Immature natural killer cell (primary cell): ENCODE measurements around the gene UQCC2. TPM values are rescaled to one million over a fixed set of nuclear protein-coding genes. Genes with fewer than 3 reads are reported as not detected.

Experiments
- DNase-seq, 3 donors: peaks; one replicate each; pipeline ENCODE4 v3.0.0; 2022; ENCODE audit warnings: mixed read lengths in 1 of 3
- H3K27ac Mint-ChIP-seq, 6 donors: one replicate each; pipeline ENCODE4 v1.8.0; 2020; ENCODE audit warnings: mixed read lengths in 6 of 6, mild to moderate bottlenecking in 5 of 6, inconsistent platforms in 4 of 6, moderate library complexity in 3 of 6
- H3K27me3 Mint-ChIP-seq, 3 donors: one replicate each; pipeline ENCODE4 v1.8.0; 2020 to 2021; ENCODE audit warnings: low read depth in 3 of 3, mild to moderate bottlenecking in 3 of 3, mixed read lengths in 3 of 3, moderate library complexity in 3 of 3, inconsistent platforms in 1 of 3
- H3K36me3 Mint-ChIP-seq, 3 donors: one replicate each; pipeline ENCODE4 v1.8.0; 2020; ENCODE audit warnings: mixed read lengths in 3 of 3, inconsistent platforms in 2 of 3, mild to moderate bottlenecking in 2 of 3
- H3K4me1 Mint-ChIP-seq, 2 donors: one replicate each; pipeline ENCODE4 v1.8.0; 2020; ENCODE audit warnings: inconsistent platforms in 2 of 2, mild to moderate bottlenecking in 2 of 2, mixed read lengths in 2 of 2, moderate library complexity in 1 of 2
- H3K4me3 Mint-ChIP-seq, 5 donors: one replicate each; pipeline ENCODE4 v1.8.0; 2020; ENCODE audit warnings: mild to moderate bottlenecking in 5 of 5, mixed read lengths in 5 of 5, inconsistent platforms in 3 of 5, moderate library complexity in 3 of 5
- H3K9me3 Mint-ChIP-seq, 6 donors: one replicate each; pipeline ENCODE4 v1.8.0; 2020; ENCODE audit warnings: mild to moderate bottlenecking in 6 of 6, mixed read lengths in 6 of 6, inconsistent platforms in 4 of 6, moderate library complexity in 3 of 6
- polyA plus RNA-seq, 3 donors: library from polyadenylated mRNA; unstranded; fragments of 300-500 nt; fragmentation: Illumina TruSeq; gene quantifications; one replicate each; pipeline ENCODE4 v1.2.3, GENCODE V29; 2021

The UQCC2 gene
- 10 to 100 TPM; 27.9 to 48.8 (median 37.4) TPM for polyA plus RNA-seq

GRCh38 chr6:33711140-33712129 is at the start of gene UQCC2:
TSS of gene UQCC2 (minus strand) at chr6:33711700. CDS start at chr6:33711686, 14 bp downstream.
- peaks cover 4 to 7% (median 5%) of the 10 kb centered on the region in 3 donors for H3K27me3 Mint-ChIP-seq
- peak within 1 kb of the TSS; percentile 87 to 99 (median 98) for H3K27ac Mint-ChIP-seq
- H3K36me3 Mint-ChIP-seq, result no peaks in the 10 kb centered on the region
- peaks cover 23 to 25% of the 10 kb centered on the region in 2 donors for H3K4me1 Mint-ChIP-seq
- peak; percentile 96 to 98 (median 98) for DNase-seq
- no peaks in the 10 kb centered on the region for H3K9me3 Mint-ChIP-seq
- H3K4me3 Mint-ChIP-seq, result peak within 1 kb of the TSS; percentile 98 to 100 (median 98)

GRCh38 chr6:33759887-33760629 is 48.6 kb upstream of the UQCC2 start:
- Mint-ChIP-seq H3K27ac (no peak overlapping the region), H3K27me3 (peaks cover 0 to 6% (median 6%) of the 10 kb centered on the region in 3 donors)

GRCh38 chr6:33758815-33759216 is 47.3 kb upstream of the UQCC2 start:
- no peaks in the 10 kb centered on the region for H3K4me1 Mint-ChIP-seq

More at GRCh38 chr6:33759887-33760629, 48.6 kb upstream of the UQCC2 start:
- Mint-ChIP-seq H3K4me3 (no peak overlapping the region), H3K36me3 (no peaks in the 10 kb centered on the region), H3K9me3 (no peaks in the 10 kb centered on the region), H3K4me1 (no peaks in the 10 kb centered on the region)
- no peak for DNase-seq

GRCh38 chr6:33757906-33758305 is 46.4 kb upstream of the UQCC2 start:
- H3K27ac Mint-ChIP-seq, result no peak overlapping the region
- no peaks in the 10 kb centered on the region for H3K36me3 Mint-ChIP-seq
- H3K9me3 Mint-ChIP-seq, result no peaks in the 10 kb centered on the region
- H3K27me3 Mint-ChIP-seq, result peaks cover 0 to 6% (median 4%) of the 10 kb centered on the region in 3 donors
- no peaks in the 10 kb centered on the region for H3K4me1 Mint-ChIP-seq
- DNase-seq, result no peak
- H3K4me3 Mint-ChIP-seq, result no peak overlapping the region

More at GRCh38 chr6:33758815-33759216, 47.3 kb upstream of the UQCC2 start:
- H3K27me3 Mint-ChIP-seq, result peaks cover 0 to 6% (median 4%) of the 10 kb centered on the region in 3 donors
- H3K36me3 Mint-ChIP-seq, result no peaks in the 10 kb centered on the region
- no peaks in the 10 kb centered on the region for H3K9me3 Mint-ChIP-seq
- H3K4me3 Mint-ChIP-seq, result no peak overlapping the region
- no peak overlapping the region for H3K27ac Mint-ChIP-seq
- no peak for DNase-seq

GRCh38 chr6:33757113-33757512 is 45.6 kb upstream of the UQCC2 start:
- Mint-ChIP-seq H3K27ac (no peak overlapping the region), H3K4me3 (no peak overlapping the region), H3K4me1 (no peaks in the 10 kb centered on the region), H3K27me3 (peaks cover 0 to 6% (median under 1%) of the 10 kb centered on the region in 3 donors), H3K36me3 (no peaks in the 10 kb centered on the region), H3K9me3 (no peaks in the 10 kb centered on the region)
- DNase-seq, result no peak

GRCh38 chr6:33756211-33756954 is 44.9 kb upstream of the UQCC2 start:
- peaks cover 0 to 6% (median 0%) of the 10 kb centered on the region in 3 donors for H3K27me3 Mint-ChIP-seq
- DNase-seq, result no peak
- H3K4me1 Mint-ChIP-seq, result no peaks in the 10 kb centered on the region
- H3K9me3 Mint-ChIP-seq, result no peaks in the 10 kb centered on the region
- no peak overlapping the region for H3K27ac Mint-ChIP-seq
- no peaks in the 10 kb centered on the region for H3K36me3 Mint-ChIP-seq
- no peak overlapping the region for H3K4me3 Mint-ChIP-seq

- DNase-seq, result no peak
- Mint-ChIP-seq H3K27me3 (peaks cover 0 to 6% (median 0%) of the 10 kb centered on the region in 3 donors), H3K27ac (no peak overlapping the region), H3K4me1 (no peaks in the 10 kb centered on the region), H3K9me3 (no peaks in the 10 kb centered on the region), H3K4me3 (no peak overlapping the region), H3K36me3 (no peaks in the 10 kb centered on the region)
These were observed 43.8 kb upstream of the UQCC2 start for GRCh38 chr6:33755070-33755869.

GRCh38 chr6:33754222-33754621 is 42.7 kb upstream of the UQCC2 start:
- no peaks in the 10 kb centered on the region for H3K4me1 Mint-ChIP-seq
- H3K36me3 Mint-ChIP-seq, result no peaks in the 10 kb centered on the region
- H3K27ac Mint-ChIP-seq, result no peak overlapping the region

GRCh38 chr6:33752646-33753015 is 41.1 kb upstream of the UQCC2 start:
- no peaks in the 10 kb centered on the region for H3K4me1 Mint-ChIP-seq
- H3K4me3 Mint-ChIP-seq, result no peak overlapping the region
- H3K9me3 Mint-ChIP-seq, result no peaks in the 10 kb centered on the region
- H3K27me3 Mint-ChIP-seq, result peaks cover 0 to 4% (median 3%) of the 10 kb centered on the region in 3 donors
- DNase-seq, result no peak
- no peaks in the 10 kb centered on the region for H3K36me3 Mint-ChIP-seq
- H3K27ac Mint-ChIP-seq, result no peak overlapping the region

More at GRCh38 chr6:33754222-33754621, 42.7 kb upstream of the UQCC2 start:
- no peak for DNase-seq
- peaks cover 0 to 6% (median 3%) of the 10 kb centered on the region in 3 donors for H3K27me3 Mint-ChIP-seq
- no peaks in the 10 kb centered on the region for H3K9me3 Mint-ChIP-seq
- H3K4me3 Mint-ChIP-seq, result no peak overlapping the region

- Mint-ChIP-seq H3K36me3 (no peaks in the 10 kb centered on the region), H3K27me3 (peaks cover 0 to 4% (median 3%) of the 10 kb centered on the region in 3 donors), H3K9me3 (no peaks in the 10 kb centered on the region), H3K4me1 (no peaks in the 10 kb centered on the region), H3K4me3 (no peak overlapping the region), H3K27ac (no peak overlapping the region)
- DNase-seq, result no peak
These were observed 40.5 kb upstream of the UQCC2 start for GRCh38 chr6:33751771-33752645.

GRCh38 chr6:33750244-33750991 is 38.9 kb upstream of the UQCC2 start:
- no peaks in the 10 kb centered on the region for H3K4me1 Mint-ChIP-seq
- H3K27ac Mint-ChIP-seq, result no peak overlapping the region
- H3K27me3 Mint-ChIP-seq, result peaks cover 0 to 3% (median 2%) of the 10 kb centered on the region in 3 donors
- H3K4me3 Mint-ChIP-seq, result no peak overlapping the region
- no peak for DNase-seq
- H3K36me3 Mint-ChIP-seq, result no peaks in the 10 kb centered on the region
- H3K9me3 Mint-ChIP-seq, result no peaks in the 10 kb centered on the region
